Caco-2 (cell line): ENCODE results near the gene COX7A2L. TPM values are rescaled to one million over a fixed set of nuclear protein-coding genes. Genes with fewer than 3 reads are reported as not detected.

Experiments
- BruUV-seq: library from RNA; stranded (reverse); fragments of 400-500 nt; replicated peaks from 2 replicates; lab custom pipeline; 2021; lab: Mats Ljungman, UMichigan
- CTCF ChIA-PET: fragments of 300-600 bp; sonication (Branson Sonifier 250); formaldehyde crosslinking; loops from one replicate; lab custom pipeline; 2022; ENCODE audit warnings: antibody characterized with exemption; lab: Charles Lee
- POLR2A ChIA-PET: fragments of 300-600 bp; sonication (Branson Sonifier 250); formaldehyde crosslinking; loops from one replicate; lab custom pipeline; 2022; ENCODE audit warnings: antibody characterized with exemption; lab: Charles Lee
- DNase-seq, 2 experiments: peaks; one replicate each; pipeline versions ENCODE4 v3.0.0 to v3.0.0-alpha.2; 2020 to 2022
- H3K27me3 ChIP-seq: replicated peaks from 2 replicates; pipeline ENCODE4 v1.6.0; 2011; ENCODE audit warnings: low read length; ENCODE audit not compliant: control insufficient read depth, insufficient read depth
- H3K36me3 ChIP-seq: 2 replicates; pipeline ENCODE4 v1.5.1; 2011; ENCODE audit warnings: low read length; ENCODE audit not compliant: control insufficient read depth, insufficient read depth
- H3K4me1 ChIP-seq: fragments of 250-450 bp; sonication (Bioruptor Pico); 2 replicates; pipeline ENCODE4 v1.5.1; 2020; ENCODE audit warnings: mild to moderate bottlenecking
- H3K4me3 ChIP-seq: 2 replicates; pipeline ENCODE4 v1.5.1; 2011; ENCODE audit warnings: low read depth, mild to moderate bottlenecking, control low read depth, low read length
- H3K9me3 ChIP-seq: fragments of 250-450 bp; sonication (Bioruptor Pico); 2 replicates; pipeline ENCODE4 v1.5.1; 2020; ENCODE audit warnings: mild to moderate bottlenecking, moderate library complexity
- H3K27ac Mint-ChIP-seq: one replicate; pipeline ENCODE4 v1.8.0; 2022; ENCODE audit warnings: mixed read lengths; ENCODE audit not compliant: unreplicated experiment
- H3K27me3 Mint-ChIP-seq: one replicate; pipeline ENCODE4 v1.8.0; 2022; ENCODE audit warnings: mixed read lengths; ENCODE audit not compliant: insufficient read depth, unreplicated experiment
- H3K36me3 Mint-ChIP-seq: one replicate; pipeline ENCODE4 v1.8.0; 2022; ENCODE audit warnings: mild to moderate bottlenecking, mixed read lengths; ENCODE audit not compliant: insufficient read depth, unreplicated experiment
- H3K4me1 Mint-ChIP-seq: one replicate; pipeline ENCODE4 v1.8.0; 2022; ENCODE audit warnings: low read depth, mixed read lengths; ENCODE audit not compliant: unreplicated experiment
- H3K4me3 Mint-ChIP-seq: one replicate; pipeline ENCODE4 v1.8.0; 2022; ENCODE audit warnings: mild to moderate bottlenecking, moderate library complexity, mixed read lengths; ENCODE audit not compliant: unreplicated experiment
- H3K9me3 Mint-ChIP-seq: one replicate; pipeline ENCODE4 v1.8.0; 2022; ENCODE audit warnings: mixed read lengths; ENCODE audit not compliant: unreplicated experiment
- intact Hi-C: fragments of 100-400 bp; cut with micrococcal nuclease; formaldehyde crosslinking; loops from one replicate; pipeline ENCODE4 v1.10.0; 2022; ENCODE audit not compliant: unreplicated experiment
- total RNA-seq: library from RNA; stranded (reverse); gene quantifications from 2 replicates; pipeline ENCODE4 v1.2.3, GENCODE V29; 2022
- TF ChIP-seq, protein P1 (sequence below), 2 experiments: fragments of 200-600 bp in 1 of 2; IDR thresholded peaks; 1 replicate in 1 of 2; 2 replicates in 1 of 2; pipeline versions ENCODE4 v1.5.1 to v1.8.0; 2011 to 2022; ENCODE audit warnings: antibody characterized with exemption in 1 of 2, control low read depth in 1 of 2, inconsistent platforms in 1 of 2, low read depth in 1 of 2, low read length in 1 of 2, mild to moderate bottlenecking in 1 of 2, moderate library complexity in 1 of 2; ENCODE audit not compliant: insufficient read depth in 1 of 2, severe bottlenecking in 1 of 2, unreplicated experiment in 1 of 2

The COX7A2L gene
- total RNA-seq, 1 experiment from 2014 or later = 125 TPM

DNA sequence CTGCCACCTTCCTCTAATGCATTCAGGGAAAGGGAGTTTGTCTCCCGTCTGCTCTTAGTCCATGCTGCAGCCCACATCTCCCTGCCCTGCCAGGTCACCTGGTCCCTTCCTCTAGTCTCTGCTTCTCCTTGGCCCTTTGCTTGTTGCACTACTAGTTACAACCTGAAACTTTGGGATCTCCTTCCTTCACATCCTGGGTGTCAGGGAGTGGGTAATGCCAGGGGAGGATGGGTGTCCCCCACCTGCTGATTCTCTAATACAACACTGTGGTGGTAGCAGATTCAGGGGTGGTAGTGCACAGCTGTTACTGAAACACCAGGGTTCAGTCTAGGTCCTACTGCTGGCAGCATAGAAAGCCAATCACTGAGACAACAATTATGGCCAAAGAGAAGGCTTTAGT is 31.2 kb upstream of the COX7A2L start:
- Mint-ChIP-seq H3K4me3 (no peak overlapping the region), H3K9me3 (no peaks in the 10 kb centered on the region), H3K4me1 (no peaks in the 10 kb centered on the region), H3K27ac (no peak overlapping the region), H3K36me3 (no peaks in the 10 kb centered on the region), H3K27me3 (no peaks in the 10 kb centered on the region)
- no peak for DNase-seq
- Histone ChIP-seq H3K4me3 (no peak overlapping the region), H3K9me3 (no peaks in the 10 kb centered on the region), H3K27me3 (no peaks in the 10 kb centered on the region), H3K36me3 (no peaks in the 10 kb centered on the region), H3K4me1 (no peaks in the 10 kb centered on the region)
- BruUV-seq = no TSS peak
- CTCF ChIA-PET = no interaction called here
- TF ChIP-seq, protein P1, sequence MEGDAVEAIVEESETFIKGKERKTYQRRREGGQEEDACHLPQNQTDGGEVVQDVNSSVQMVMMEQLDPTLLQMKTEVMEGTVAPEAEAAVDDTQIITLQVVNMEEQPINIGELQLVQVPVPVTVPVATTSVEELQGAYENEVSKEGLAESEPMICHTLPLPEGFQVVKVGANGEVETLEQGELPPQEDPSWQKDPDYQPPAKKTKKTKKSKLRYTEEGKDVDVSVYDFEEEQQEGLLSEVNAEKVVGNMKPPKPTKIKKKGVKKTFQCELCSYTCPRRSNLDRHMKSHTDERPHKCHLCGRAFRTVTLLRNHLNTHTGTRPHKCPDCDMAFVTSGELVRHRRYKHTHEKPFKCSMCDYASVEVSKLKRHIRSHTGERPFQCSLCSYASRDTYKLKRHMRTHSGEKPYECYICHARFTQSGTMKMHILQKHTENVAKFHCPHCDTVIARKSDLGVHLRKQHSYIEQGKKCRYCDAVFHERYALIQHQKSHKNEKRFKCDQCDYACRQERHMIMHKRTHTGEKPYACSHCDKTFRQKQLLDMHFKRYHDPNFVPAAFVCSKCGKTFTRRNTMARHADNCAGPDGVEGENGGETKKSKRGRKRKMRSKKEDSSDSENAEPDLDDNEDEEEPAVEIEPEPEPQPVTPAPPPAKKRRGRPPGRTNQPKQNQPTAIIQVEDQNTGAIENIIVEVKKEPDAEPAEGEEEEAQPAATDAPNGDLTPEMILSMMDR (IDR thresholded peaks at IDR 0.05; ENCODE audit: insufficient read depth in 1 of 2, low read depth in 1 of 2, low read length in 1 of 2, severe bottlenecking in 1 of 2, unreplicated experiment in 1 of 2) = no peak
- intact Hi-C loops = no loop called here
- POLR2A ChIA-PET = interaction anchor here (0.6 kb wide), 1 partner anchor 305 kb away, joined by 5 read pairs; no protein-coding TSS in a partner anchor

DNA sequence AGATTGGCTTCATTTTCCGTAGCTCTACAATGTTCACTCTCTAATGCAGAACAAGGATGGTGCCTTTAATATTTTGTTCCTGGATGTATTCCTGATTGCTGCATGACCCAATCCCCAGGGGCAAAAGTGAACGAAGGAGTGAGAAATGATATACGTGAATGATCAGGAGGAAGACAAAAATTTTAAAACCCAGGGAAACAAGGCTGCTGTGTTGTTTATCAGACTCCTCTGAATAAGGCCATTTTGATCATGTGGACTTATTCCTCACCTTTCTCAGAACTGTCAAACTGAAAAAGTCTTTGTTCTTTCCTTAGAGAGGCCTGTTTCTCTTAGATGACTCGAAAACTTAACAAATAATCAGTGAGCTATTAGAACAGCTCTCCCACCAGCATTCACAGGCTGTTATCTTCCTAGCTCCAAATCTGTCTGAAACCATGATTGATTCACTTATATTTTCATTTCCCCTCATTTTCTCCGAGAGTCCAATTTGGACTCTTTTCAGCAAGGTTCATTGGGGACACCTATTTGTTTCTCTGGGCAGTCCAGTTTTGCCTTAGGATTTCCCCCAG is 29.5 kb upstream of the COX7A2L start:
- DNase-seq = no peak
- H3K36me3 ChIP-seq = no peaks in the 10 kb centered on the region
- ChIA-PET CTCF (interaction anchor here (0.7 to 0.8 kb wide), 2 partner anchors 18 to 84 kb away, joined by 3 read pairs; no protein-coding TSS in a partner anchor), POLR2A (interaction anchor here (0.6 kb wide), 1 partner anchor 418 kb away, joined by 4 read pairs; no protein-coding TSS in a partner anchor)
- TF ChIP-seq, protein P1 (IDR thresholded peaks at IDR 0.05; ENCODE audit: insufficient read depth in 1 of 2, low read depth in 1 of 2, low read length in 1 of 2, severe bottlenecking in 1 of 2, unreplicated experiment in 1 of 2) = no peak
- no peaks in the 10 kb centered on the region for H3K4me1 ChIP-seq
- Mint-ChIP-seq H3K27me3 (no peaks in the 10 kb centered on the region), H3K27ac (no peak overlapping the region), H3K4me1 (no peaks in the 10 kb centered on the region), H3K36me3 (no peaks in the 10 kb centered on the region), H3K4me3 (no peak overlapping the region), H3K9me3 (no peaks in the 10 kb centered on the region)
- H3K27me3 ChIP-seq = 0 out of 2 replicates have a peak, but pooled peaks cover 1% of the 10 kb centered on the region
- H3K9me3 ChIP-seq = no peaks in the 10 kb centered on the region
- intact Hi-C loops = no loop called here
- H3K4me3 ChIP-seq = no peak overlapping the region
- BruUV-seq = no TSS peak

DNA sequence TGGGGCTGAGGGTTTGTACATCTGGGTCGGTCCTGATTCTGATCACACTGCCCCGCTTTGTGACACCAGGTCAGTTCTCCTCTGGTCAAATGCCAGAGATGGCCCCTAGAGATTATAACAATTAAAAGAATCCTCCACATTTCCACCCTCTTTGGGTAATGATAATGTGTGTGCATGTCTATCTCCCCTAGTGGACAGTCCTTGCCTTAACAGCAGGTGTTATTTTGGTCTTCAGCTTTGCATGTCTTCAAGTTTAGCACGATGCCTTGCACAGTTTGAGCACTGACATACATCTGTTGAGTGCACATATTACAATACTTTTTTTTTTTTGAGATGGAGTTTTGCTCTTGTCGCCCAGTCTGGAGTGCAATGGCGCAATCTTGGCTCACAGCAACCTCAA is 25.7 kb upstream of the COX7A2L start:
- H3K9me3 ChIP-seq = no peaks in the 10 kb centered on the region
- H3K9me3 Mint-ChIP-seq = no peaks in the 10 kb centered on the region
- no peaks in the 10 kb centered on the region for H3K4me1 ChIP-seq
- H3K4me3 ChIP-seq = no peak overlapping the region
- H3K27me3 Mint-ChIP-seq = no peaks in the 10 kb centered on the region
- intact Hi-C loops = loop anchor here (5.0 kb wide), 1 partner anchor 76 kb away; no protein-coding TSS in a partner anchor
- TF ChIP-seq, protein P1 (IDR thresholded peaks at IDR 0.05; ENCODE audit: insufficient read depth in 1 of 2, low read depth in 1 of 2, low read length in 1 of 2, severe bottlenecking in 1 of 2, unreplicated experiment in 1 of 2) = peak; percentile 40 to 43
- no TSS peak for BruUV-seq
- H3K27me3 ChIP-seq = 0 out of 2 replicates have a peak, but pooled peaks cover 1% of the 10 kb centered on the region
- ChIA-PET CTCF (no interaction called here), POLR2A (interaction anchor here (0.6 kb wide), 1 partner anchor 100 kb away, joined by 3 read pairs; no protein-coding TSS in a partner anchor)
- DNase-seq = no peak
- no peak overlapping the region for H3K4me3 Mint-ChIP-seq
- no peaks in the 10 kb centered on the region for H3K36me3 Mint-ChIP-seq
- H3K36me3 ChIP-seq = no peaks in the 10 kb centered on the region
- H3K27ac Mint-ChIP-seq = no peak overlapping the region
- H3K4me1 Mint-ChIP-seq = no peaks in the 10 kb centered on the region
